GM12864 (cell line): ENCODE results near the gene SMPD1.

Experiments
- DNase-seq: peaks from one replicate; pipeline ENCODE4 v3.0.0-alpha.2; 2011; ENCODE audit warnings: low read depth
- H3K4me3 ChIP-seq: 2 replicates; pipeline ENCODE4 v1.5.1; 2011; ENCODE audit warnings: mild to moderate bottlenecking, low read depth, low read length, control low read depth
- CTCF ChIP-seq: IDR thresholded peaks from 2 replicates; pipeline ENCODE4 v1.5.1; 2011; ENCODE audit warnings: low read depth, mild to moderate bottlenecking, moderate library complexity, low read length, control low read depth, inconsistent platforms; ENCODE audit errors: missing control alignments

Gene SMPD1

GRCh38 chr11:6404342-6405051 is 14.2 kb downstream of the SMPD1 start:
- no peak overlapping the region for H3K4me3 ChIP-seq
- DNase-seq = no peak
- TF ChIP-seq CTCF = no peak

GRCh38 chr11:6405052-6405667 is 14.9 kb downstream of the SMPD1 start:
- no peak for TF ChIP-seq CTCF
- DNase-seq = no peak
- no peak overlapping the region for H3K4me3 ChIP-seq

- TF ChIP-seq CTCF = no peak
- H3K4me3 ChIP-seq = no peak overlapping the region
- DNase-seq = no peak
These were observed 15.6 kb downstream of the SMPD1 start for GRCh38 chr11:6405846-6406245.

GRCh38 chr11:6406370-6406769 is 16.1 kb downstream of the SMPD1 start:
- TF ChIP-seq CTCF = no peak
- H3K4me3 ChIP-seq = no peak overlapping the region
- no peak for DNase-seq

GRCh38 chr11:6410695-6411430 is 20.6 kb downstream of the SMPD1 start:
- no peak for TF ChIP-seq CTCF
- DNase-seq = no peak

GRCh38 chr11:6411594-6412031 is 21.3 kb downstream of the SMPD1 start:
- no peak for TF ChIP-seq CTCF
- no peak overlapping the region for H3K4me3 ChIP-seq
- no peak for DNase-seq

More at GRCh38 chr11:6410695-6411430, 20.6 kb downstream of the SMPD1 start:
- no peak overlapping the region for H3K4me3 ChIP-seq
